Measurements from ENCODE around the gene ODF4. TPM values are rescaled to one million over a fixed set of nuclear protein-coding genes. Genes with fewer than 3 reads are reported as not detected.
A peak's percentile ranks its signal among the peaks of the same experiment; 100 is the strongest.

Gene ODF4
- total and polyA plus RNA-seq, 2 of the 13 experiments (the other 11 are each of a cell fraction or from before 2014, with no cell fraction given): not detected

- TF ChIP-seq ZNF574 (CRISPR knock-in tag; IDR thresholded peaks at IDR 0.05): peak; percentile 99
- TF ChIP-seq NCOA5 (CRISPR knock-in tag; IDR thresholded peaks at IDR 0.05): no peak
- peak; percentile 26; the same call in 1 of the 2 replicates for TF ChIP-seq NCOA1 (CRISPR knock-in tag; IDR thresholded peaks at IDR 0.05)
- TF ChIP-seq REST (IDR thresholded peaks at IDR 0.05; ENCODE audit: borderline replicate concordance in 1 of 2, low read depth in 1 of 2, low read length in 2 of 2): peak in 1 of 2 experiments; percentile 69; a peak in 1 of 4 replicates
- TF ChIP-seq ZNF354B (CRISPR knock-in tag; IDR thresholded peaks at IDR 0.05): no peak
- no peak for TF ChIP-seq ZNF761 (CRISPR knock-in tag; conservative IDR thresholded peaks at IDR 0.05)
- TF ChIP-seq NR2F1 (CRISPR knock-in tag; IDR thresholded peaks at IDR 0.05): no peak
- no peak for TF ChIP-seq ZBTB26 (CRISPR knock-in tag; IDR thresholded peaks at IDR 0.05; ENCODE audit: borderline replicate concordance)
- TF ChIP-seq ZFP41 (CRISPR knock-in tag; IDR thresholded peaks at IDR 0.05; ENCODE audit: borderline replicate concordance): no peak
- TF ChIP-seq ZNF441 (CRISPR knock-in tag; IDR thresholded peaks at IDR 0.05; ENCODE audit: borderline replicate concordance): peak; percentile 61; the same call in 1 of the 2 replicates
- peak; percentile 85 for TF ChIP-seq DMAP1 (CRISPR knock-in tag; IDR thresholded peaks at IDR 0.05)
- TF ChIP-seq HBP1 (CRISPR knock-in tag; IDR thresholded peaks at IDR 0.05; ENCODE audit: low read depth): peak; percentile 42; the same call in 1 of the 2 replicates
- TF ChIP-seq NR2F6 (IDR thresholded peaks at IDR 0.05): no peak
- no peak for TF ChIP-seq NR2F6 (CRISPR knock-in tag; IDR thresholded peaks at IDR 0.05)
- peak; percentile 52 for TF ChIP-seq TEAD3 (CRISPR knock-in tag; optimal IDR thresholded peaks at IDR 0.05; ENCODE audit: borderline replicate concordance)
- no peak for TF ChIP-seq SMARCC2 (IDR thresholded peaks at IDR 0.05)
- TF ChIP-seq SETDB1 (CRISPR knock-in tag; IDR thresholded peaks at IDR 0.05; ENCODE audit: borderline replicate concordance): no peak
- no peak for TF ChIP-seq NR0B2 (CRISPR knock-in tag; IDR thresholded peaks at IDR 0.05)
These were observed 43.6 kb downstream of the ODF4 start, which contains the start of gene RPL26 (continued) for GRCh38 chr17:8383143-8383822.
